ENCODE measurements around the gene ZNF292.
"Not testable (repeated sequence)": the region's sequence is repeated elsewhere in the genome, so short reads cannot be mapped to it uniquely, and the experiment has no call there.

The ZNF292 gene

GRCh38 chr6:87222676-87223075, 67.3 kb downstream of the ZNF292 start:
- DNase-seq: no peak

DNA sequence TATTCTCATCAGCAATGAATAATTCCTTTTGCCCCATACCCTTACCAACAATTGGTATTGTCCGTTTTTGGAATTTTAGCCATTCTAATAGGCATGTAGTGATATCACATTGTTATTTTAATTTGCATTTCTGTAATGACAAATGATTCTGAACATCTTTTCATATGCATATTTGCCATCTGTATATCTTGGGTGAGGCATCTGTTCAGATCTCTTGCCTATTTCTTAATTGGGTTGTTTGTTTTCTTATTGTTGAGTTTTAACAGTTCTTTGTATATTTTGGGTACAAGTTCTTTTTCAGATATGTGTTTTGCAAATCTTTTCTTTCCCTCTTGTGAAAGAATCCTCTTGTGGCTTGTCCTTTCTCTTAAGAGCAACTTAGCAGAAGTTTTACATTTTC, 69.6 kb downstream of the ZNF292 start:
- DNase-seq: no peak

GRCh38 chr6:87225511-87225910, 70.1 kb downstream of the ZNF292 start:
- no peak for DNase-seq

- DNase-seq: no peak
Measured at GRCh38 chr6:87225937-87226336, 70.6 kb downstream of the ZNF292 start.

- DNase-seq: no peak
Measured at GRCh38 chr6:87230801-87231200, 75.4 kb downstream of the ZNF292 start.

DNA sequence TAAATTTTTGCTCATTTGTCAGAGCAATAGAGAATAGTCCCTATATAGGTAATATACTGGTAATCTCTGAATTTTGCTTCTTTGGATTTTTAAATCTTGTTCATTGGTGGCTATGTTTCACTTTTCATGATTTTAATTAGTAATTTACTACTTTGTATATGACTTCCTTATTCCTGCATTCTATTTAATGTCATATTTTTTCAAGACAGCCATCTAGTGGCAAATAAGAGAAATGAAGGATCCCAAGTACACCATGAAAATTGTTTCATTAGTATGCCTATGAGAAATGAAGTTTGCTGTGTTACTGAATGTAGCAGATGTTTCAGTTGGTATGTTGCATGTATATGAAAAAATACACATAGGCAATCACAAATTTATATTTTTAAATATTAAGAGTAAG, 82.4 kb downstream of the ZNF292 start:
- DNase-seq: no peak

- not testable (repeated sequence) for DNase-seq
Measured at GRCh38 chr6:87239098-87239635, 83.8 kb downstream of the ZNF292 start.

DNA sequence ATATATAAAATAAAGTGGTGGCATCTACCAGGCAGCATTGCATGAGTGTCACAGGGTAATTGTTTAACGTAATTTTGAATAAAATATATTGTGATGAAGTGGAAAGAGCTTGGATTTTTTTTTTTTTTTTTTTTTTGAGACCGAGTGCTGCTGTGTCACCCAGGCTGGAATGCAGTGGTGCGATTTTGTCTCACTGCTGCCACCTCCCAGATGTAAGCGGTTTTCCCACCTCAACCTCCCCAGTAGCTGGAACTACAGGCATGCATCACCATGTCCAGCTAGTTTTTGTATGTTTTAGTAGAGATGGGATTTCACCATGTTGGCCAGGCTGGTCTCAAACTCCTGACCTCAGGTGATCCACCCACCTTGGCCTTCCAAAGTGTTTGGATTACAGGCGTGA, 85.9 kb downstream of the ZNF292 start:
- no peak for DNase-seq

- no peak for DNase-seq
Measured at GRCh38 chr6:87242311-87242710, 86.9 kb downstream of the ZNF292 start.

DNA sequence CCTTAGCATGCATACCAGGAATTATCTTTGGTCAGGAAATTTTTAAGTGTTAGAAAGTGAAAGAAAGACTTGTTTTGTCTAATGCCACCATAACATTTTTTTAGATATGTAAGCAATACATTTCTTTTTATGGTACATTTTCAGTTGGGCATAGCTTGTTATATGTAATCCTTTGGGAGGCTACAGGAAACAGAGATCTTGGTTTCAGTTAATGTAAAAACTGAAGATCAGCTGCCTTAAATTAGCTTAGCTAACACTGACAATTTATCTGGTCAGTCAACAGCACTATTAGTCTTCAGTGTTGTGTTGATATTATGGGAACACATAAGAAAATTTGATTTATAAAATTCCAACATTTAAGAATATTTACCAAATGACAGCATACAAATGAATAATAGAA, 88.4 kb downstream of the ZNF292 start:
- no peak for DNase-seq

DNA sequence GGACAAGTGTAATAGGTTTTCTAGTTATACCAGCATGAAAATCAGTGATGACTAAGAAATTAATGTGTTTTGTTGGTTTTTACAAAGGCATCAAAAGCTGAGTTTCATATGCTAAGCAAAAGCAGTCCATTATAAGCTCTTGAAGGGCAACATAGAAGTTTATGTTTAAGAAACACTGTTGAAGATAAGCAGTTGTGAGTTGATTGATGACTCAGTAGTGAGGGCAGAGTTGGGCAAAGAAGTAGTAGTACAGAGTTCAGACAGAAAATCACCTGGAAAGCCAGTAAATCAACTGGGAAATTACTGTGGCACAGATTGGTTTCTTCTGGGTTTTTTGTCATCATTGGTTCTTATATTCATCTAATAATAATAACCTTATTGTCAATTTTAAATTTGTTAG, 89.0 kb downstream of the ZNF292 start:
- DNase-seq: no peak

GRCh38 chr6:87250019-87250418, 94.7 kb downstream of the ZNF292 start:
- no peak for DNase-seq

DNA sequence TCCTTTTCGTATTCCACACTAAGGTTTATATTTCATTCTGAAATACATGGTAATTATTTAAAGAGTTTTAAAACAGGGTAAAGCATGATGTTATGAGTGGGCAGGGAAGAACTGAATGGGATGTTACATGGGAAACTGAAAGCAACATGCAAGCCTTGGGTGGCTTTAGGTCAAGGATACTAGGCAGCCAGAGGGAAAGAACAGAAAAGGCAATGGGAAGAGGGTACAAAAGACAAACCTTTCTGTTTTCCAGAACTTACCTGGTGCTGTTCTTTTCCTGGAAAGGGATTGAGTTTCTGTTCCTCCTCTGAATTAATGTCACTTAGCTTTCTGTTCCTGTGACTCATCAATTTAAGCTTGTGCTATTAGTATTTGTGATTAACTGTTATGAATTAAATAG, 95.9 kb downstream of the ZNF292 start:
- DNase-seq: no peak

DNA sequence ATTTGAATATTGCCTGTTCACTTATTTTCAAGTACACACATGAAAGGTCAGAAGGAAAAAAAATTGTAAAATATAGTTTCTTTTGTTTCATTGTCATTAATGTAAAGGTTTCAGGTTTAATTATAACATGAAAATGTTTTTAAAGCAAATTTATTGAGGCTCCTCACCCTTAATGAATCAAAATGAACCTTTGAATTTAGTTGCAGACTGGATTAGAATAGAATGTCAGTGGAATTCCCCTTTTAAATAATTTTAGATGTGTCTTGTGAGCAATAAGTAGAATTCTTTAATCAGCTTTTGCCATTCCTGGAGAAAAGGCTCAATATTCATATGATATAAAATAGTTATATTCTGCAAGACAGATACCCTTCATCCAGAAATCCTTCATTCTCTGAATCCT, 96.4 kb downstream of the ZNF292 start:
- no peak for DNase-seq

DNA sequence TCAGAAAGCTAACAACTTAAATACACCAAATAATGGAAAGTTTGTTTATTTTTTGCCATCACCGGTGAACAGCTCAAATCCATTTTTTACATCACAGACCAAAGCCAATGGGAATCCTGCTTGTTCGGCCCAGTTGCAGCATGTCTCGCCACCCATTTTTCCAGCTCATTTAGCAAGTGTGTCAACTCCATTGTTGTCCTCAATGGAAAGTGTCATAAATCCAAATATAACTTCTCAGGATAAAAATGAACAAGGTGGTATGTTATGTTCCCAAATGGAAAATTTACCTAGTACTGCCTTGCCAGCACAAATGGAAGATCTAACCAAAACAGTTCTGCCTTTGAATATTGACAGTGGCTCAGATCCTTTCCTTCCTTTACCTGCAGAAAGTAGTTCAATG, 101.7 kb downstream of the ZNF292 start:
- no peak for DNase-seq

DNA sequence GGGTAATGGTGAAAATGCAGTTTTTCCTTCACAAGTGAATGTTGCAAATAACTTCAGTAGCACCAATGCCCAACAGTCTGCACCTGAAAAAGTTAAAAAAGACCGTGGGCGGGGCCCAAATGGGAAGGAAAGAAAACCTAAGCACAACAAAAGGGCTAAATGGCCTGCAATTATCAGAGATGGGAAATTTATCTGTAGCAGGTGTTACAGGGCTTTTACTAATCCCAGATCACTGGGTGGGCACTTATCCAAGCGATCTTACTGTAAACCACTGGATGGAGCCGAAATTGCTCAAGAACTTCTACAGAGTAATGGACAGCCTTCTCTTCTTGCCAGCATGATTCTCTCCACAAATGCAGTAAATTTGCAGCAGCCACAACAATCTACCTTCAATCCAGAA, 102.2 kb downstream of the ZNF292 start:
- DNase-seq: no peak

- no peak for DNase-seq
Measured at GRCh38 chr6:87257975-87258374, 102.6 kb downstream of the ZNF292 start.

- DNase-seq: no peak
Measured at GRCh38 chr6:87259791-87260190, 104.4 kb downstream of the ZNF292 start.

GRCh38 chr6:87261534-87261933, 106.2 kb downstream of the ZNF292 start:
- no peak for DNase-seq

DNA sequence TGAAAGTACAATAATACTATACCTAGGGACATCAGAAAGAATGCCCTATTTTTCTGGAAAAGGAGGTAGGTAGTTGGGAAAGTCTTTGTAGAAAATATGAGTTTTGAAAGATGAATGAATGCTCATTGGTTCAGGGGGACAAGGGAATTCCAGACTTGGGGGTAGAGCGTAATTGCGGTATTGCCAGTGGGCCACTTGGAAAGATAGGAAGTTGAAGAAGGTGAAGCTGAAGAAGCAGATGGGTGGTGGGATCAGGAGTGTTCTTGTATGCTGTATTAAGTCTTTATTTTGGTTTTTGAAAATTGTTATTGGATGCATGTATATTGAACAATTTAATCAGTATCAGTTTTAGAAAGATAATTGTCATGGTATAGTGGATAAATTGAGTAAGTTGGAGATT, 109.1 kb downstream of the ZNF292 start:
- DNase-seq: no peak

DNA sequence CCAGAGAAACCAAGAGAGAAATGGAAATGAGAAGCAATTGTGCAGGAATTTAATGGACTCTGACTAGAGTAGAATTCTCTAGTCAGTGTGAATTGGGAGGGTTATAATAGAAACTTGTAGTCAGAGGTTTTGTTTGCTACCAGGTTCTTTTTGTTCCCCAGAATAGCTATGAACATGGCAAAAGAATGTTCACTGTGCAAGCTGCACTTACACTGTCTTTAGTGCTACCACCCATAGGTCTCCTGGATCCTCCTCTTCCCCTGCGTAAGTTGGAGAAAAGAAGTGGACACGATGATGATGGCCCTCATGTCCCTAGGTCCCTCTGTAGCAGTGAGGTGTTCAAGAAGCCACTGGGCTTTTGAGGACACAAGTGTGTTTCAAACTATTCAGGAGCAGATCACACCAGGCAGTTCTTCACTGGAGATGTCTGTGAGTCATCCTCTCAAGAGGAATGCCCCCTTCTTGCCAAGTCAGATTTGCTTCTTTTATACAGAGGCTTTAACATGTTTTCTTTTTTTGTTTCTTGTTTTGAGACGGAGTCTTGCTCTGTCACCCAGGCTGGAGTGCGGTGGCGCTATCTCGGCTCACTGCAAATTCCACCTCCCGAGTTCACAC, 119.4 kb downstream of the ZNF292 start:
- DNase-seq: no peak

- DNase-seq: no peak
Measured at GRCh38 chr6:87276624-87277023, 121.3 kb downstream of the ZNF292 start.

DNA sequence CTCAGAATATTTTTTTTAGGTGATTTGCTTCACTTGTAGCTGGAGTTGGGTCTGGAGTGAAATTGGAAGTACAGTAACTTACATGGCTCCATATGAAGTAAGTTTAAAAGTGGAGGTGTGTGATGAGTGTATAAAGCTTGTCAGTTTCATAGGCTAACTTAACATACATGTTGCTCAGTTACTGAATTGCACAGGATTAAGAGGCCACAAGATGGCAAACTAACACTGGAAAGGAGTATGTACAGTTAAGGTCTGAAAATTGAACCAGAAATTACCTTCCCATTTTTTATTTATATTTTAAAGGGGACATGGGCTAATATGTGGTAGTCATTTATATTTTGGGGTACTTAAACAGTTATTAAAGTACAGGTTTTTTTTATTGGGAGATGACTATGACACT, 121.8 kb downstream of the ZNF292 start:
- no peak for DNase-seq

DNA sequence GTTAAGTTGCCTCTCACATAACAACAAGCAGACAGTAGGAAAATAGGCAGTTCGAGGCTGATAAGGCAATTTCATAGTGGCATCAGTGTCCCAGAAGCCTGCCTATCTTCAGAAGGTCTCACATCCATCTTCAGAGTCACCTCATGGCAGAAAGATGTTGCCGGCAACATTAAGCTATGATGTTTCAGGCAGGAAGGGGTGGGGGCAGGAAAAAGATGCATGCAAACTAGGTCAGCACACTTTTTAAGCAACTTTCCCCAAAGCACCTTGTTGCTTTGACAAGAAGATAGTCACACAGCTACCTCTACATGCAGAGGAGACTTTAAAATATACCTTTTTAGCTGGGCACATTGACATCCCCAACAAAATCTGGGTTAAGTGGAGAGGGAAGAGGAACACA, 123.8 kb downstream of the ZNF292 start:
- DNase-seq: no peak

- no peak for DNase-seq
Measured at GRCh38 chr6:87281426-87281825, 126.1 kb downstream of the ZNF292 start.

DNA sequence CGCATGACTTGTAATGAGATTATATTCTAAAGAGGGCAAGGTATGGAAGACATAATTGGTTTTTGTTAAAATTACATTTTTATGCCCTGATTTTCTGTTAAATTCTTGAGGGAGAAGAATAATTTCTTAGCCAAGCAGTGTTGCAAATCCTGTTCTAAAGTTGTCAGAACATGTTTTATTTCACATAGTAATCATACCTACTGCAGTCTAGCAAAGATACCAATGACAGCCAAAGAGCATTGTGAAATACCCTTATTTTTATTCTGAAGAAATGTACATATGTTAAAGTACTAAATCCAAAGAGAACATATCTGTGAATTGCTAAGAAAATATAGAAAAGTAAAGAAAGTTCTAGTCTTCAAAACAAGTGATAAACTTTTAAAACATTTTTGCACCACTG, 127.4 kb downstream of the ZNF292 start:
- no peak for DNase-seq

Measured in CD4-positive, alpha-beta T cell treated with Interferon gamma for 1 hour (primary cell).